ENCODE measurements around the gene RALGAPB. TPM values are rescaled to one million over a fixed set of nuclear protein-coding genes. Genes with fewer than 3 reads are reported as not detected.

RALGAPB gene
- total RNA-seq, 1 experiment from 2014 or later: 36.7 TPM

DNA sequence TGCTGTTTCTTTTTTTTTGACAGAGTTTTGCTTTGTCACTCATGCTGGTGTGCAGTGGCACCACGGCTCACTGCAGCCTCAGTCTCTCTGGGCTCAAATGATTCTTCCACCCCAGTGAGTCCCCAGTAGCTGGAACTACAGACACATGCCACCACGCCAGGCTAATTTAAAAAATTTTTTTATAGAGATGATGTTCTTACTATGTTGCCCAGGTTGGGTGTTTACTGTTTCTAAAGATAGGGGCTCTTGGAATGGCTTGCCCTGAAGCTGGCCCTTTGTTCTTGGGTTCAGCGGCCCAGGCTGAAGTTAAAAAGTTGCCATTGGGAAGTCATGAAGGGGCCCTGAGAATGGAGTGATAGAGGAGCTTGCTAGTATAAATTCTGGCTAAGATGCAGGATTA, 16.5 kb downstream of the RALGAPB start (continued):
- TF ChIP-seq RORB (CRISPR knock-in tag; IDR thresholded peaks at IDR 0.05) (no peak), ZNF219 (CRISPR knock-in tag; IDR thresholded peaks at IDR 0.05; ENCODE audit: borderline replicate concordance) (no peak), CBFB (CRISPR knock-in tag; IDR thresholded peaks at IDR 0.05; ENCODE audit: low read depth) (no peak), ZNF121 (CRISPR knock-in tag; IDR thresholded peaks at IDR 0.05) (no peak), ZNF416 (CRISPR knock-in tag; IDR thresholded peaks at IDR 0.05) (no peak)
- TF ChIP-seq, protein P1, sequence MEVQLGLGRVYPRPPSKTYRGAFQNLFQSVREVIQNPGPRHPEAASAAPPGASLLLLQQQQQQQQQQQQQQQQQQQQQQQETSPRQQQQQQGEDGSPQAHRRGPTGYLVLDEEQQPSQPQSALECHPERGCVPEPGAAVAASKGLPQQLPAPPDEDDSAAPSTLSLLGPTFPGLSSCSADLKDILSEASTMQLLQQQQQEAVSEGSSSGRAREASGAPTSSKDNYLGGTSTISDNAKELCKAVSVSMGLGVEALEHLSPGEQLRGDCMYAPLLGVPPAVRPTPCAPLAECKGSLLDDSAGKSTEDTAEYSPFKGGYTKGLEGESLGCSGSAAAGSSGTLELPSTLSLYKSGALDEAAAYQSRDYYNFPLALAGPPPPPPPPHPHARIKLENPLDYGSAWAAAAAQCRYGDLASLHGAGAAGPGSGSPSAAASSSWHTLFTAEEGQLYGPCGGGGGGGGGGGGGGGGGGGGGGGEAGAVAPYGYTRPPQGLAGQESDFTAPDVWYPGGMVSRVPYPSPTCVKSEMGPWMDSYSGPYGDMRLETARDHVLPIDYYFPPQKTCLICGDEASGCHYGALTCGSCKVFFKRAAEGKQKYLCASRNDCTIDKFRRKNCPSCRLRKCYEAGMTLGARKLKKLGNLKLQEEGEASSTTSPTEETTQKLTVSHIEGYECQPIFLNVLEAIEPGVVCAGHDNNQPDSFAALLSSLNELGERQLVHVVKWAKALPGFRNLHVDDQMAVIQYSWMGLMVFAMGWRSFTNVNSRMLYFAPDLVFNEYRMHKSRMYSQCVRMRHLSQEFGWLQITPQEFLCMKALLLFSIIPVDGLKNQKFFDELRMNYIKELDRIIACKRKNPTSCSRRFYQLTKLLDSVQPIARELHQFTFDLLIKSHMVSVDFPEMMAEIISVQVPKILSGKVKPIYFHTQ (CRISPR knock-in tag; IDR thresholded peaks at IDR 0.05): no peak
- TF ChIP-seq, protein P2, sequence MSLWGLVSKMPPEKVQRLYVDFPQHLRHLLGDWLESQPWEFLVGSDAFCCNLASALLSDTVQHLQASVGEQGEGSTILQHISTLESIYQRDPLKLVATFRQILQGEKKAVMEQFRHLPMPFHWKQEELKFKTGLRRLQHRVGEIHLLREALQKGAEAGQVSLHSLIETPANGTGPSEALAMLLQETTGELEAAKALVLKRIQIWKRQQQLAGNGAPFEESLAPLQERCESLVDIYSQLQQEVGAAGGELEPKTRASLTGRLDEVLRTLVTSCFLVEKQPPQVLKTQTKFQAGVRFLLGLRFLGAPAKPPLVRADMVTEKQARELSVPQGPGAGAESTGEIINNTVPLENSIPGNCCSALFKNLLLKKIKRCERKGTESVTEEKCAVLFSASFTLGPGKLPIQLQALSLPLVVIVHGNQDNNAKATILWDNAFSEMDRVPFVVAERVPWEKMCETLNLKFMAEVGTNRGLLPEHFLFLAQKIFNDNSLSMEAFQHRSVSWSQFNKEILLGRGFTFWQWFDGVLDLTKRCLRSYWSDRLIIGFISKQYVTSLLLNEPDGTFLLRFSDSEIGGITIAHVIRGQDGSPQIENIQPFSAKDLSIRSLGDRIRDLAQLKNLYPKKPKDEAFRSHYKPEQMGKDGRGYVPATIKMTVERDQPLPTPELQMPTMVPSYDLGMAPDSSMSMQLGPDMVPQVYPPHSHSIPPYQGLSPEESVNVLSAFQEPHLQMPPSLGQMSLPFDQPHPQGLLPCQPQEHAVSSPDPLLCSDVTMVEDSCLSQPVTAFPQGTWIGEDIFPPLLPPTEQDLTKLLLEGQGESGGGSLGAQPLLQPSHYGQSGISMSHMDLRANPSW (CRISPR knock-in tag; conservative IDR thresholded peaks at IDR 0.05; ENCODE audit: low read depth): no peak

DNA sequence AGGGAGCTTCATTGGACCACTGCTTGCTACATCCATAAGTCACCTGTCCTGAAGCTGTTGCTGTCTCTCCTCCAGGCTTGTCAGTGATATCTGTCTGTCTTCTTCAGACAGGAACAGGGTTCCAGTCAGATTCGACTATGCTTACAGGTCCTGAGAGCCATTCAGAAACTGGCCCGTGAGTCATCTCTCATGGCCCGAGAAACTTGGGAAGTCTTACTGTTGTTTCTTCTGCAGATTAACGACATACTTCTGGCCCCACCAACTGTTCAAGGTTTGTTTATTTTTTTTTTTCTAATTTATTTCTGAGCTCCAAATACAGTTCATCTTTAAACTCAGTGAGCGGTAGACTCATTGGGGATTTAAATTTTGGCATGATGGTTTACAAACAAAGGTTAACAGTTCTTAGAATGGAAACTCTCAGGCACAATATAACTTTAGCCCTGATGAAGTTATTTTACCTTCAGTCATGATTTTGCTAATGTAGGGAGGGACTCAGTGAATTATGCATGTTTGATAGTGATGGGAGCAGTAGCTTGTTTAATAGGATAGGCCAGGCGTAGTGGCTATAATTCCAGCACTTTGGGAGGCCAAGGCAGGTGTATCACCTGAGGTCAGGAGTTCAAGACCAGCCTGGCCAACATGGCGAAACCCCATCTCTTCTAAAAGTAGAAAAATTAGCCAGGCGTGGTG, 24.7 kb downstream of the RALGAPB start:
- ChIA-PET POLR2A (no interaction called here), CTCF (no interaction called here)
- Mint-ChIP-seq H3K4me3 (no peak overlapping the region), H3K27me3 (ENCODE audit: low read depth) (no peaks in the 10 kb centered on the region), H3K36me3 (peaks cover 36% of the 10 kb centered on the region), H3K4me1 (no peaks in the 10 kb centered on the region), H3K9me3 (no peaks in the 10 kb centered on the region), H3K27ac (no peak overlapping the region)
- no peak for DNase-seq (ENCODE audit: low spot score)
- no peak for TF ChIP-seq NFYB (CRISPR knock-in tag; conservative IDR thresholded peaks at IDR 0.05; ENCODE audit: low read depth)
- no peak for TF ChIP-seq ESRRA (CRISPR knock-in tag; IDR thresholded peaks at IDR 0.05; ENCODE audit: borderline replicate concordance)
- no peak for TF ChIP-seq FOXJ3 (CRISPR knock-in tag; IDR thresholded peaks at IDR 0.05; ENCODE audit: borderline replicate concordance)
- TF ChIP-seq FOXK1 (CRISPR knock-in tag; IDR thresholded peaks at IDR 0.05): no peak
- no peak for TF ChIP-seq SP1 (CRISPR knock-in tag; conservative IDR thresholded peaks at IDR 0.05)
- TF ChIP-seq GRHL2 (CRISPR knock-in tag; IDR thresholded peaks at IDR 0.05; ENCODE audit: insufficient replicate concordance, severe bottlenecking): no peak
- TF ChIP-seq, protein P3, sequence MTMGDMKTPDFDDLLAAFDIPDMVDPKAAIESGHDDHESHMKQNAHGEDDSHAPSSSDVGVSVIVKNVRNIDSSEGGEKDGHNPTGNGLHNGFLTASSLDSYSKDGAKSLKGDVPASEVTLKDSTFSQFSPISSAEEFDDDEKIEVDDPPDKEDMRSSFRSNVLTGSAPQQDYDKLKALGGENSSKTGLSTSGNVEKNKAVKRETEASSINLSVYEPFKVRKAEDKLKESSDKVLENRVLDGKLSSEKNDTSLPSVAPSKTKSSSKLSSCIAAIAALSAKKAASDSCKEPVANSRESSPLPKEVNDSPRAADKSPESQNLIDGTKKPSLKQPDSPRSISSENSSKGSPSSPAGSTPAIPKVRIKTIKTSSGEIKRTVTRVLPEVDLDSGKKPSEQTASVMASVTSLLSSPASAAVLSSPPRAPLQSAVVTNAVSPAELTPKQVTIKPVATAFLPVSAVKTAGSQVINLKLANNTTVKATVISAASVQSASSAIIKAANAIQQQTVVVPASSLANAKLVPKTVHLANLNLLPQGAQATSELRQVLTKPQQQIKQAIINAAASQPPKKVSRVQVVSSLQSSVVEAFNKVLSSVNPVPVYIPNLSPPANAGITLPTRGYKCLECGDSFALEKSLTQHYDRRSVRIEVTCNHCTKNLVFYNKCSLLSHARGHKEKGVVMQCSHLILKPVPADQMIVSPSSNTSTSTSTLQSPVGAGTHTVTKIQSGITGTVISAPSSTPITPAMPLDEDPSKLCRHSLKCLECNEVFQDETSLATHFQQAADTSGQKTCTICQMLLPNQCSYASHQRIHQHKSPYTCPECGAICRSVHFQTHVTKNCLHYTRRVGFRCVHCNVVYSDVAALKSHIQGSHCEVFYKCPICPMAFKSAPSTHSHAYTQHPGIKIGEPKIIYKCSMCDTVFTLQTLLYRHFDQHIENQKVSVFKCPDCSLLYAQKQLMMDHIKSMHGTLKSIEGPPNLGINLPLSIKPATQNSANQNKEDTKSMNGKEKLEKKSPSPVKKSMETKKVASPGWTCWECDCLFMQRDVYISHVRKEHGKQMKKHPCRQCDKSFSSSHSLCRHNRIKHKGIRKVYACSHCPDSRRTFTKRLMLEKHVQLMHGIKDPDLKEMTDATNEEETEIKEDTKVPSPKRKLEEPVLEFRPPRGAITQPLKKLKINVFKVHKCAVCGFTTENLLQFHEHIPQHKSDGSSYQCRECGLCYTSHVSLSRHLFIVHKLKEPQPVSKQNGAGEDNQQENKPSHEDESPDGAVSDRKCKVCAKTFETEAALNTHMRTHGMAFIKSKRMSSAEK (CRISPR knock-in tag; IDR thresholded peaks at IDR 0.05; ENCODE audit: borderline replicate concordance): no peak
- no peak for TF ChIP-seq JUN (CRISPR knock-in tag; IDR thresholded peaks at IDR 0.05)
- TF ChIP-seq ZNF671 (CRISPR knock-in tag; IDR thresholded peaks at IDR 0.05): no peak
- TF ChIP-seq GABPB1 (CRISPR knock-in tag; IDR thresholded peaks at IDR 0.05): no peak
- TF ChIP-seq ZBTB21 (CRISPR knock-in tag; IDR thresholded peaks at IDR 0.05; ENCODE audit: borderline replicate concordance): no peak
- no peak for TF ChIP-seq NR3C1 (CRISPR knock-in tag; conservative IDR thresholded peaks at IDR 0.05; ENCODE audit: low read depth)
- no peak for ATAC-seq
